ENCODE data around the gene NF2. TPM values are rescaled to one million over a fixed set of nuclear protein-coding genes. Genes with fewer than 3 reads are reported as not detected.

Gene NF2
- total and polyA plus RNA-seq, 4 donors: 8.9 to 49.7 (median 16.3) TPM

DNA sequence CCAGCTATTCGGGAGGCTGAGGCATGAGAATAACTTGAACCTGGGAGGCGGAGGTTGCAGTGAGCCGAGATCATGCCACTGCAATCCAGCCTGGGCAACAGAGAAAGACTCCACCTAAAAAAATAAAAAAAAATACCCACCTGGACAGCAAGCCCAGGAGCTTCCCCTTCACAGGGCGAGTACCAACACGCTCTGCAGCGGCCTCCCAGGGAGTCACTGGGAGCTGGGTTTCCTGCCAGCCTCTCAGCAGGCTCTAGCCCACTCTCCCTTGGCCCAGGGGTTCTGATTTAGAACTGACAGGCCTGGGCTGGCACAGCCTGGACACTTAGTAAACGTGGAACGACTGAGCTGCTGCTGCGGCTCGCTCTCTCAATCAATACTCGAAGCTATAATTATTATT lies 114.4 kb downstream of the NF2 start:
- Histone ChIP-seq H3K27ac (ENCODE audit: low read depth in 1 of 2, low read length in 1 of 2) (no peak overlapping the region), H3K4me1 (ENCODE audit: control insufficient read depth in 5 of 5, insufficient read depth in 5 of 5, low read length in 5 of 5) (peaks cover 0 to 4% (median 0%) of the 10 kb centered on the region in 5 donors), H3K9me3 (ENCODE audit: control insufficient read depth in 4 of 4, insufficient read depth in 3 of 4, low read length in 3 of 4) (peaks cover 0 to 4% (median 0%) of the 10 kb centered on the region in 4 donors), H3K27me3 (ENCODE audit: control insufficient read depth in 3 of 3, insufficient read depth in 3 of 3, low read length in 2 of 3) (peaks cover 0 to 34% (median 9%) of the 10 kb centered on the region in 3 donors), H3K4me3 (no peak overlapping the region), H3K36me3 (ENCODE audit: control insufficient read depth in 4 of 4, insufficient read depth in 4 of 4, low read length in 4 of 4) (no peaks in the 10 kb centered on the region), H3K9ac (ENCODE audit: insufficient read depth in 1 of 2, low read length in 2 of 2) (no peak overlapping the region)
- ATAC-seq (ENCODE audit: insufficient read depth, low FRiP score) (no peak), DNase-seq (no peak)
- TF ChIP-seq, protein P1, sequence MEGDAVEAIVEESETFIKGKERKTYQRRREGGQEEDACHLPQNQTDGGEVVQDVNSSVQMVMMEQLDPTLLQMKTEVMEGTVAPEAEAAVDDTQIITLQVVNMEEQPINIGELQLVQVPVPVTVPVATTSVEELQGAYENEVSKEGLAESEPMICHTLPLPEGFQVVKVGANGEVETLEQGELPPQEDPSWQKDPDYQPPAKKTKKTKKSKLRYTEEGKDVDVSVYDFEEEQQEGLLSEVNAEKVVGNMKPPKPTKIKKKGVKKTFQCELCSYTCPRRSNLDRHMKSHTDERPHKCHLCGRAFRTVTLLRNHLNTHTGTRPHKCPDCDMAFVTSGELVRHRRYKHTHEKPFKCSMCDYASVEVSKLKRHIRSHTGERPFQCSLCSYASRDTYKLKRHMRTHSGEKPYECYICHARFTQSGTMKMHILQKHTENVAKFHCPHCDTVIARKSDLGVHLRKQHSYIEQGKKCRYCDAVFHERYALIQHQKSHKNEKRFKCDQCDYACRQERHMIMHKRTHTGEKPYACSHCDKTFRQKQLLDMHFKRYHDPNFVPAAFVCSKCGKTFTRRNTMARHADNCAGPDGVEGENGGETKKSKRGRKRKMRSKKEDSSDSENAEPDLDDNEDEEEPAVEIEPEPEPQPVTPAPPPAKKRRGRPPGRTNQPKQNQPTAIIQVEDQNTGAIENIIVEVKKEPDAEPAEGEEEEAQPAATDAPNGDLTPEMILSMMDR (IDR thresholded peaks at IDR 0.05; ENCODE audit: control extremely low read depth, extremely low read depth): no peak
- 84 to 94% methylated on average over 11 of the region's 11 CpGs for WGBS, 2 donors

DNA sequence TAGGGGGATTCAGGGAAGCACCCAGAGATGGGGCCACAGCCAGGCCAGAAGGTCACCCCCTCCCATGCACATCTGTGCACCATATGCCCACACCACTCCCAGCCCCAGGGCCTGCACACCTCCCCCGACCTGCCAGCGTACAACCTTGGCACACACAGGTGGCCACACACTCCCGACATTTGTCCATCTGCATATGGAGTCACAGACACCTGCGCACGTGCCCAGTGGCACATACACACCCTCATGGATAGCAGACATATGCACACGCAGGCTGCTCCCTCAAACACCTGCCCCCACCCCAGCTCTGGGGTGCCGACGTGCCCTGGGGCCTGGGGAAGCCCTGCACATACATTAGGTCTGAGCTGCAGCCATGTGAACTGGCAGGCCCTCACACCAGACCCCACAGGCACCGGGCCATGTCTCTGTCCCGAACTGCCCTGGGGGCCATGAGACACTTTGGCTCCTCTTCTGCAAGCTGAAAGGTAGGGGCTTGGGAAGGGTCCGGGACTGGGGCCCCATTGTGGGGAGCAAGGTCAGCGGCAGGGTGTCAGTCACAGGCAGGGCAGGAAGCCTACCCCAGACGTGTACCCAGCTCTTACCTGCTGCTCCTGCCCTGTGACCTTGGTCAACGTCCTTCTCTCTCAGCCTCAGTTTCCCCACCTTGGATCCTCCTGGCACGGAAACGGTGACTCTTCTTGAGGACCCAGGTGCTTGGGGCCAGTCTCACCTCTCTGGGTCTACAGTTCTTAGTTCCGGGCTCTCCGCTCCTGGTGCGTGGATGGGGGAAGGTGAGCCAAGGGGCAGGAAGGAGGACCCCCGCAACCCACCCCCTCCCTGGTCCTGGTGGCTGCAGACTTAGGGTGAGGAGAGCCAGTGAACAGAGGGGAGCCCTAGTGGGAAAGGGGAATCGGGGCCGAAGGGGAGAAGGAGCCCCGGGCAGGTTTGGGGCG lies 115.8 kb downstream of the NF2 start:
- Histone ChIP-seq H3K27me3 (ENCODE audit: control insufficient read depth in 3 of 3, insufficient read depth in 3 of 3, low read length in 2 of 3) (peaks cover 0 to 41% (median 9%) of the 10 kb centered on the region in 3 donors), H3K4me1 (ENCODE audit: control insufficient read depth in 5 of 5, insufficient read depth in 5 of 5, low read length in 5 of 5) (peaks cover 0 to 4% (median 0%) of the 10 kb centered on the region in 5 donors), H3K4me3 (no peak overlapping the region), H3K9ac (ENCODE audit: insufficient read depth in 1 of 2, low read length in 2 of 2) (no peak overlapping the region), H3K27ac (ENCODE audit: low read depth in 1 of 2, low read length in 1 of 2) (no peak overlapping the region), H3K36me3 (ENCODE audit: control insufficient read depth in 4 of 4, insufficient read depth in 4 of 4, low read length in 4 of 4) (no peaks in the 10 kb centered on the region), H3K9me3 (ENCODE audit: control insufficient read depth in 4 of 4, insufficient read depth in 3 of 4, low read length in 3 of 4) (peaks cover 0 to 4% (median 0%) of the 10 kb centered on the region in 4 donors)
- TF ChIP-seq, protein P1 (IDR thresholded peaks at IDR 0.05; ENCODE audit: control extremely low read depth, extremely low read depth): no peak
- DNase-seq: no peak
- ATAC-seq (ENCODE audit: insufficient read depth, low FRiP score): no peak
- WGBS, 2 donors: 40 to 46% methylated on average over 23 to 24 of the region's 24 CpGs

DNA sequence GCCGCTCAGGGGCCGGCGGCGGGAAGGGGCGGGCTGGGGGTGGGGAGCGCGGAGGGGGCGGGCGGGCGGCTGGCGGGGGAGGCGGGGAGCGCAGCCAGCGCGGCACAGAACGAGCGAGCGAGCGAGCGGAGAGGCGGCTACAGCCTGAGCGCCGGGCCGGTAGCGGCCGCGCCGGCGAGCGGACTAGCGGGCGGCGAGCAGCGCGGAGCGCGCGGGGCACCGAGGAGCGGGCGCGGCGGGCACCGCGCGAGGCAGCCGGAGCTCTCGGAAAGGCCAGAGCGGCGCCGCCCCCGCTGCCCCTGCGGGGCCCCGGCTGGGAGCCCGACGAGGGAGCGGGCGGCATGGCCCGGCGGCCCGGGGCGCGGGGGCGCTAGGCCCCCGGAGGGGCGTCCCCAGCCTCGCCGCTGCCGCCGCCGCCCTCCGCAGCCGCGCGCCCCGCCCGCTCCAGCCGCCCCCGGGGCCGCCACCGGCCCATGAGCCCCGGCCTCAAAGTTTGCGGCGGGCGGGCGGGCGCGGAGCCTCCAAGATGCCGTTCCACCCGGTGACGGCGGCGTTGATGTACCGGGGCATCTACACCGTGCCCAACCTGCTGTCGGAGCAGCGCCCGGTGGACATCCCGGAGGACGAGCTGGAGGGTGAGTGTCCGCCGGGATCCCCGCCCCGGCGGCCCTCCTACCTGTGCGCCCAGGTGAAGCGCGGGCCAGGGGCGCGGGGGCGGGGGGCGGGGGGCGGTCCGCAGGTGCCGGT lies 116.6 kb downstream of the NF2 start, which contains the start of gene CABP7:
TSS of gene CABP7 (plus strand) at position 105 of the 747 bp plus-strand sequence. CDS start at position 527, 422 bp downstream.
- no peak within 1 kb of the TSS for H3K9ac ChIP-seq (ENCODE audit: insufficient read depth in 1 of 2, low read length in 2 of 2)
- peaks cover 0 to 4% (median 0%) of the 10 kb centered on the region in 4 donors for H3K9me3 ChIP-seq (ENCODE audit: control insufficient read depth in 4 of 4, insufficient read depth in 3 of 4, low read length in 3 of 4)
- H3K4me1 ChIP-seq (ENCODE audit: control insufficient read depth in 5 of 5, insufficient read depth in 5 of 5, low read length in 5 of 5): peaks cover 0 to 4% (median 0%) of the 10 kb centered on the region in 5 donors
- H3K36me3 ChIP-seq (ENCODE audit: control insufficient read depth in 4 of 4, insufficient read depth in 4 of 4, low read length in 4 of 4): no peaks in the 10 kb centered on the region
- DNase-seq: no peak
- no peak within 1 kb of the TSS for H3K27ac ChIP-seq (ENCODE audit: low read depth in 1 of 2, low read length in 1 of 2)
- no peak for ATAC-seq (ENCODE audit: insufficient read depth, low FRiP score)
- H3K4me3 ChIP-seq: no peak within 1 kb of the TSS
- H3K27me3 ChIP-seq (ENCODE audit: control insufficient read depth in 3 of 3, insufficient read depth in 3 of 3, low read length in 2 of 3): peaks cover 0 to 42% (median 9%) of the 10 kb centered on the region in 3 donors
- WGBS, 2 donors: 0 to 2% methylated on average over 29 to 115 of the region's 115 CpGs
- TF ChIP-seq, protein P1 (IDR thresholded peaks at IDR 0.05; ENCODE audit: control extremely low read depth, extremely low read depth): no peak

All from lung (tissue), 12 donors.